Measurements from ENCODE around the gene NQO2. TPM values are rescaled to one million over a fixed set of nuclear protein-coding genes. Genes with fewer than 3 reads are reported as not detected.

NQO2 gene
- total and polyA plus RNA-seq, 10 of the 15 experiments (the other 5 are each of a cell fraction or from before 2014, with no cell fraction given): 0.55 to 2.6 (median 0.80) TPM

GRCh38 chr6:2969549-2969948 is 30.1 kb upstream of the NQO2 start:
- DNase-seq (ENCODE audit: low read depth, low spot score): no peak
- ChIA-PET RAD21 (ENCODE audit: unreplicated experiment) (no interaction called here), CTCF (no interaction called here), SMC1A (ENCODE audit: uncharacterized antibody, unreplicated experiment) (interaction anchor here (0.9 kb wide), 1 partner anchor 91 kb away, joined by 4 read pairs; no protein-coding TSS in a partner anchor), POLR2A (no interaction called here)
- in situ Hi-C loops (cut with MboI) (no loop called here), intact Hi-C loops (cut with micrococcal nuclease; ENCODE audit: unreplicated experiment) (no loop called here)
- peaks cover 1% of the 10 kb centered on the region for H3K9me3 ChIP-seq (replicated peaks; ENCODE audit: control insufficient read depth, insufficient read depth, low read length)
- H3K9ac ChIP-seq (ENCODE audit: control insufficient read depth, insufficient read depth, low read length): no peak overlapping the region
- H2AFZ ChIP-seq (ENCODE audit: control insufficient read depth, low read depth, low read length): no peak overlapping the region
- H3K27ac ChIP-seq (ENCODE audit: control insufficient read depth, insufficient read depth): no peak overlapping the region
- TF ChIP-seq ETV6 (conservative IDR thresholded peaks at IDR 0.05 in 1 of 2, IDR thresholded peaks at IDR 0.05 in 1 of 2; ENCODE audit: borderline replicate concordance in 1 of 2, low read depth in 1 of 2): no peak
- H3K4me2 ChIP-seq (ENCODE audit: control insufficient read depth, insufficient read depth): no peak overlapping the region
- BruUV-seq (replicated peaks): no TSS peak
- 32% methylated on average over 3 of the region's 3 CpGs for WGBS (ENCODE audit: insufficient coverage, insufficient replicate concordance, low lambda C conversion rate, missing lambda C conversion rate)
- ATAC-seq: no peak
- no peaks in the 10 kb centered on the region for H3K79me2 ChIP-seq (ENCODE audit: control insufficient read depth, insufficient read depth, low read length)
- no peaks in the 10 kb centered on the region for H3K36me3 ChIP-seq (ENCODE audit: control insufficient read depth in 2 of 2, insufficient read depth in 2 of 2, low read length in 1 of 2)
- H3K4me1 ChIP-seq (ENCODE audit: control insufficient read depth, insufficient read depth, low read length): no peaks in the 10 kb centered on the region
- peaks cover 3 to 15% of the 10 kb centered on the region in 2 experiments for H3K27me3 ChIP-seq (replicated peaks in 1 of 2; ENCODE audit: control insufficient read depth in 2 of 2, insufficient read depth in 2 of 2, low read length in 1 of 2)
- no peak for FAIRE-seq
- no peak overlapping the region for H3K4me3 ChIP-seq
- H4K20me1 ChIP-seq (ENCODE audit: control insufficient read depth, insufficient read depth): no peaks in the 10 kb centered on the region

- SMC1A ChIA-PET (ENCODE audit: uncharacterized antibody, unreplicated experiment): no interaction called here
- no peak for TF ChIP-seq MYC (IDR thresholded peaks at IDR 0.05; ENCODE audit: insufficient read depth, insufficient read length, insufficient replicate concordance, low read length, severe bottlenecking)
- no peak for TF ChIP-seq SMAD5 (IDR thresholded peaks at IDR 0.05; ENCODE audit: low read depth)
- no peak for TF ChIP-seq ZNF274 (IDR thresholded peaks at IDR 0.05; ENCODE audit: insufficient read depth, insufficient read length)
- no peak for TF ChIP-seq POLR2A (IDR thresholded peaks at IDR 0.05; ENCODE audit: low read depth, low read length)
- no peak for TF ChIP-seq NR2C2 (IDR thresholded peaks at IDR 0.05; ENCODE audit: borderline replicate concordance, control insufficient read depth, insufficient read length, low read depth)
- no peak for TF ChIP-seq MTA3 (IDR thresholded peaks at IDR 0.05; ENCODE audit: borderline replicate concordance, low read length)
- no peak for TF ChIP-seq SUPT20H (IDR thresholded peaks at IDR 0.05; ENCODE audit: borderline replicate concordance, control insufficient read depth, low read depth, low read length)
- TF ChIP-seq NR2F1 (conservative IDR thresholded peaks at IDR 0.05): no peak
- no peak for TF ChIP-seq REST (IDR thresholded peaks at IDR 0.05; ENCODE audit: low read depth, low read length)
- TF ChIP-seq PAX8 (IDR thresholded peaks at IDR 0.05): no peak
Measured at GRCh38 chr6:2970034-2970685, 29.5 kb upstream of the NQO2 start.

More at GRCh38 chr6:2970034-2970685, 29.5 kb upstream of the NQO2 start:
- ATAC-seq: no peak
- ChIA-PET CTCF (no interaction called here), RAD21 (ENCODE audit: unreplicated experiment) (no interaction called here), POLR2A (no interaction called here)
- no TSS peak for BruUV-seq (replicated peaks)
- FAIRE-seq: no peak
- Histone ChIP-seq H3K9me3 (replicated peaks; ENCODE audit: control insufficient read depth, insufficient read depth, low read length) (peaks cover 1% of the 10 kb centered on the region), H3K36me3 (ENCODE audit: control insufficient read depth in 2 of 2, insufficient read depth in 2 of 2, low read length in 1 of 2) (no peaks in the 10 kb centered on the region), H3K4me1 (ENCODE audit: control insufficient read depth, insufficient read depth, low read length) (no peaks in the 10 kb centered on the region), H3K79me2 (ENCODE audit: control insufficient read depth, insufficient read depth, low read length) (no peaks in the 10 kb centered on the region), H3K4me3 (no peak overlapping the region), H4K20me1 (ENCODE audit: control insufficient read depth, insufficient read depth) (no peaks in the 10 kb centered on the region), H3K27ac (ENCODE audit: control insufficient read depth, insufficient read depth) (no peak overlapping the region), H3K9ac (ENCODE audit: control insufficient read depth, insufficient read depth, low read length) (no peak overlapping the region), H3K4me2 (ENCODE audit: control insufficient read depth, insufficient read depth) (no peak overlapping the region), H3K27me3 (replicated peaks in 1 of 2; ENCODE audit: control insufficient read depth in 2 of 2, insufficient read depth in 2 of 2, low read length in 1 of 2) (peaks cover 3 to 15% of the 10 kb centered on the region in 2 experiments), H2AFZ (ENCODE audit: control insufficient read depth, low read depth, low read length) (no peak overlapping the region)
- intact Hi-C loops (cut with micrococcal nuclease; ENCODE audit: unreplicated experiment): no loop called here
- no peak for DNase-seq (ENCODE audit: low read depth, low spot score)
- in situ Hi-C loops (cut with MboI): no loop called here
- WGBS (ENCODE audit: insufficient coverage, insufficient replicate concordance, low lambda C conversion rate, missing lambda C conversion rate): 45% methylated on average over 10 of the region's 10 CpGs
